ENCODE data around the gene NRL. TPM values are rescaled to one million over a fixed set of nuclear protein-coding genes. Genes with fewer than 3 reads are reported as not detected.

Gene NRL
- total RNA-seq, 4 donors from 2014 or later = 2.1 to 11.7 (median 8.4) TPM

DNA sequence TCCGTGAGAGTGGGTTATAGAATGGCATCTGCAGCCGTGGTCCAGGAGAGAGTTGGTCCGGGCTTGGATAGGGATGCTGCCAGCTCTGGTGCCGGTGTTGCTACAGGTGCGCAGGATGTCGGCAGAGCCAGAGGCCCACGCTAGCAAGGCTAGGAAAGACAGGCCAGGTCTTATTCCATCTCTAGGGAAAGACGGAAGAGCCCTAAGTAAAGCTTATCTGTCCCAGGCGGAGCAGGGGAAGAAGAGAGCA is 20.8 kb upstream of the NRL start:
- WGBS, 2 donors = 4 to 6% methylated on average over 8 of the region's 9 CpGs
- DNase-seq = no peak
- Histone ChIP-seq H3K9me3 (no peaks in the 10 kb centered on the region), H3K27ac (peak overlapping the region; percentile 52 to 80 (median 62)), H3K4me1 (peaks cover 17 to 27% of the 10 kb centered on the region in 2 donors), H3K27me3 (no peaks in the 10 kb centered on the region), H3K4me3 (replicated peaks in 1 of 3) (peak overlapping the region in 2 of 3 donors; percentile 10 to 83), H3K36me3 (peaks cover 14 to 15% of the 10 kb centered on the region in 2 donors)
- no peak for TF ChIP-seq POLR2A (IDR thresholded peaks at IDR 0.05)
- no peak for TF ChIP-seq CTCF (IDR thresholded peaks at IDR 0.05)
- intact Hi-C loops (cut with DNase I) = no loop called here

- H3K27me3 ChIP-seq = no peaks in the 10 kb centered on the region
- peaks cover 11 to 14% of the 10 kb centered on the region in 2 donors for H3K4me1 ChIP-seq
- no peak overlapping the region for H3K4me3 ChIP-seq (replicated peaks in 1 of 3)
- DNase-seq = no peak
- intact Hi-C loops (cut with DNase I) = no loop called here
- no peaks in the 10 kb centered on the region for H3K9me3 ChIP-seq
- WGBS, 2 donors = 93 to 95% methylated on average over 1 of the region's 1 CpG
- TF ChIP-seq CTCF (IDR thresholded peaks at IDR 0.05) (no peak), POLR2A (IDR thresholded peaks at IDR 0.05) (no peak)
- H3K27ac ChIP-seq = no peak overlapping the region
- peaks cover 7 to 12% of the 10 kb centered on the region in 2 donors for H3K36me3 ChIP-seq
Observed at GRCh38 chr14:24133735-24134134, 19.0 kb upstream of the NRL start.

DNA sequence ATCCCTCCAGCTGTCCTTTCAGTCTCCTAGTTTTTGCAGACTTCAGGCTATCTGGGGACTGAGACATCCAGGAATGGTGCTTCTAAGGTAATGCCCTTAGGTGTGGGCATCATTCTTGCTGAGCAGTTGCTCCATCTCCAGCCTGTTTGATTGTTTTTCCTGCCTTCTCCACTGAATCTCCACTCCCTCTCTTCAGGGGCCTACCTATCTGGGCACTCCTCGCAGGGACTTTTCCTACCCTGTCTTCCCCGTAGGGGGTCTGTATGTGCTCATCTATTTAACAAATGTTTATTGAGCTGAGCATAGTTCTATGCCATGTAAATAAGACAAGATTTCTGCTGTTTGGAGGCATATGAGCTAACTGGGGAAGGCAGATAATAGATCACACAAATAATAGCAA is 18.2 kb upstream of the NRL start:
- WGBS, 2 donors = 97 to 100% methylated on average over 2 of the region's 2 CpGs
- Histone ChIP-seq H3K36me3 (peaks cover 0 to 5% of the 10 kb centered on the region in 2 donors), H3K27me3 (no peaks in the 10 kb centered on the region), H3K9me3 (no peaks in the 10 kb centered on the region), H3K4me3 (replicated peaks in 1 of 3) (no peak overlapping the region), H3K27ac (no peak overlapping the region), H3K4me1 (peaks cover 11 to 14% of the 10 kb centered on the region in 2 donors)
- DNase-seq = no peak
- intact Hi-C loops (cut with DNase I) = no loop called here
- TF ChIP-seq CTCF (IDR thresholded peaks at IDR 0.05) = no peak
- TF ChIP-seq POLR2A (IDR thresholded peaks at IDR 0.05) = no peak

DNA sequence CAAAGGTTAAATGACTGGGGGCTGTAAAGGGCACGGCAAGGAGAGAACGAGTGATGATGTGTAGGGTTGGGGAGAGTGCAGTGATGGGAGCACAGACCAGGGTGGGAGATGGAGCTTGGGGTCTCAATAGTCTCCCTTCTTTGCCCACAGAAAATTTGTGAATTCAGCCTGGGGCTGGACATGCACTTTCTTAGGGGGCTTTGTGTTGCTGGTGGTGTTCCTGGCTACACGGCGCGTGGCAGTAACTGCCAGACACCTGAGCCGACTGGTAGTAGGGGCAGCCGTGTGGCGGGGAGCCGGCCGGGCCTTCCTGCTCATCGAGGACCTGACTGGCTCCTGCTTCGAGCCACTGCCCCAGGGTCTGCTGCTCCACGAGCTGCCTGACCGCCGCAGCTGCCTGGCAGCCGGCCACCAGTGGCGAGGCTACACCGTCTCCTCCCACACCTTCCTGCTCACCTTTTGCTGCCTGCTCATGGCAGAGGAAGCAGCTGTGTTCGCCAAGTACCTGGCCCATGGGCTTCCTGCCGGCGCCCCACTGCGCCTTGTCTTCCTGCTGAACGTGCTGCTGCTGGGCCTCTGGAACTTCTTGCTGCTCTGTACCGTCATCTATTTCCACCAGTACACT is 17.4 kb upstream of the NRL start:
- H3K4me3 ChIP-seq (replicated peaks in 1 of 3) = no peak overlapping the region
- peak overlapping the region in 1 of 3 donors; percentile 56 for H3K27ac ChIP-seq
- peak; percentile 37 to 67 for DNase-seq
- no peaks in the 10 kb centered on the region for H3K9me3 ChIP-seq
- WGBS, 2 donors = 57 to 60% methylated on average over 18 to 23 of the region's 24 CpGs
- intact Hi-C loops (cut with DNase I) = no loop called here
- no peaks in the 10 kb centered on the region for H3K36me3 ChIP-seq
- no peaks in the 10 kb centered on the region for H3K27me3 ChIP-seq
- H3K4me1 ChIP-seq = peaks cover 11 to 13% of the 10 kb centered on the region in 2 donors
- TF ChIP-seq CTCF (IDR thresholded peaks at IDR 0.05) (no peak), POLR2A (IDR thresholded peaks at IDR 0.05) (no peak)

- no peaks in the 10 kb centered on the region for H3K36me3 ChIP-seq
- WGBS, 2 donors = 84 to 90% methylated on average over 6 to 15 of the region's 15 CpGs
- peak overlapping the region in 2 of 3 donors; percentile 16 to 56 for H3K27ac ChIP-seq
- H3K27me3 ChIP-seq = no peaks in the 10 kb centered on the region
- no peak overlapping the region for H3K4me3 ChIP-seq (replicated peaks in 1 of 3)
- intact Hi-C loops (cut with DNase I) = no loop called here
- H3K9me3 ChIP-seq = no peaks in the 10 kb centered on the region
- H3K4me1 ChIP-seq = peaks cover 5 to 7% of the 10 kb centered on the region in 2 donors
- no peak for TF ChIP-seq POLR2A (IDR thresholded peaks at IDR 0.05)
- TF ChIP-seq CTCF (IDR thresholded peaks at IDR 0.05) = no peak
- no peak for DNase-seq
Observed at GRCh38 chr14:24131549-24131966, 16.8 kb upstream of the NRL start.
